GM12878 (cell line): ENCODE measurements around the gene OR6T1.

ENCODE experiments used
- CHD1 ChIP-seq: IDR thresholded peaks from 2 replicates; pipeline ENCODE4 v1.6.1; 2012; ENCODE audit warnings: low read depth, low read length, improper control_type of control experiment
- CTCF ChIP-seq, 3 experiments: IDR thresholded peaks in 2 of 3; conservative IDR thresholded peaks in 1 of 3; 2 replicates each; pipeline ENCODE4 v1.5.1; 2011; ENCODE audit warnings: low read depth in 3 of 3, low read length in 3 of 3, mild to moderate bottlenecking in 3 of 3, control low read depth in 2 of 3, moderate library complexity in 2 of 3, inconsistent platforms in 1 of 3, mixed read lengths in 1 of 3; ENCODE audit not compliant: control insufficient read depth in 2 of 3, insufficient read depth in 1 of 3; ENCODE audit errors: extremely low read depth in 1 of 3
- SMC3 ChIP-seq: IDR thresholded peaks from 2 replicates; pipeline ENCODE4 v1.6.1; 2011; ENCODE audit warnings: low read length, improper control_type of control experiment, borderline replicate concordance

DNA sequence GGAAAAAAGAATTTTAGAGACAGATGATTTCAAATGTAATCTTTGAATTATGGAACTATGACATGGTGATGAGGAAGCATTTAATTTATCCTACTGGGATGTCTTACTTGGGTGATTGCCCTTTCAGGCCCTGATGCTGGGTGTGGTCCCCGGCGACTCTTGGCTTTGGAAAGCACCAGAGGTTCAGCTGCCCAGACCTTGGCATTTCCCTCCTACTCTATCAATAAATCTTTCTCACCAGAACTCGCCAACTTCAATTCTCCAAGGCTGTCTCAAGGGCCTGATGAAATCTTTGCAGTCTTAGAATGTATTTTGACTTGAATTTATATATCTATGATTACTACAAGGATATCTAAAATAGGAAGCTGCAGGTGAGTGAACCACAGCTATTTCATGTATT, 22.7 kb downstream of the OR6T1 start:
- TF ChIP-seq CTCF (IDR thresholded peaks at IDR 0.05 in 2 of 3, conservative IDR thresholded peaks at IDR 0.05 in 1 of 3; ENCODE audit: control insufficient read depth in 2 of 3, extremely low read depth in 1 of 3, insufficient read depth in 1 of 3, low read depth in 3 of 3, low read length in 3 of 3): no peak
- no peak for TF ChIP-seq SMC3
- TF ChIP-seq CHD1: no peak
